ENCODE results near the gene MIER3. TPM values are rescaled to one million over a fixed set of nuclear protein-coding genes. Genes with fewer than 3 reads are reported as not detected.
A peak's percentile ranks its signal among the peaks of the same experiment; 100 is the strongest.

The MIER3 gene
- polyA plus RNA-seq (40.8 and 51.8 TPM in 2 replicates), polyA minus RNA-seq (87.6 and 104 TPM in 2 replicates)

- H4K20me1 ChIP-seq (ENCODE audit: insufficient read depth), result no peaks in the 10 kb centered on the region
- peak; percentile 13 for TF ChIP-seq REST (IDR thresholded peaks at IDR 0.05; ENCODE audit: borderline replicate concordance)
- no peak for TF ChIP-seq EP300 (conservative IDR thresholded peaks at IDR 0.05; ENCODE audit: poor library complexity, severe bottlenecking)
- peak; percentile 76 for TF ChIP-seq POLR2AphosphoS5 (IDR thresholded peaks at IDR 0.05)
- no peak for TF ChIP-seq MXI1 (conservative IDR thresholded peaks at IDR 0.05; ENCODE audit: poor library complexity, severe bottlenecking)
- TF ChIP-seq SMC3 (conservative IDR thresholded peaks at IDR 0.05; ENCODE audit: poor library complexity), result peak; percentile 31
- no peaks in the 10 kb centered on the region for H3F3A ChIP-seq (ENCODE audit: insufficient read depth, low read length, poor library complexity, severe bottlenecking)
- H3K9ac ChIP-seq (ENCODE audit: low read length), result peak within 1 kb of the TSS; percentile 73
- peak within 1 kb of the TSS; percentile 68 for H3K4me2 ChIP-seq (ENCODE audit: low read length)
- H3K4me3 ChIP-seq (ENCODE audit: low read length), result peak within 1 kb of the TSS; percentile 85
- H3K9me2 ChIP-seq (ENCODE audit: insufficient read depth, low read length), result no peaks in the 10 kb centered on the region
- peak within 1 kb of the TSS; percentile 65 for H2AFZ ChIP-seq (ENCODE audit: low read depth, low read length)
- no peaks in the 10 kb centered on the region for H3K27me3 ChIP-seq (ENCODE audit: insufficient read depth, low read depth, low read length)
- no peaks in the 10 kb centered on the region for H3K36me3 ChIP-seq (ENCODE audit: insufficient read depth, low read length)
- H3K79me2 ChIP-seq (replicated peaks; ENCODE audit: insufficient read depth, low read length), result peaks cover 23% of the 10 kb centered on the region
- no peaks in the 10 kb centered on the region for H3K9me3 ChIP-seq (ENCODE audit: low read length)
- peak within 1 kb of the TSS; percentile 57 for H3K27ac ChIP-seq (ENCODE audit: low read length)
Observed at GRCh38 chr5:56951946-56952691, at the start of gene MIER3. Gene MIER3, minus strand, starts transcription at chr5:56952123. Its CDS starts 21 bp downstream, at chr5:56952102.

- Histone ChIP-seq H3K9ac (ENCODE audit: low read length) (no peak overlapping the region), H3K36me3 (ENCODE audit: insufficient read depth, low read length) (no peaks in the 10 kb centered on the region), H3F3A (ENCODE audit: insufficient read depth, low read length, poor library complexity, severe bottlenecking) (no peaks in the 10 kb centered on the region), H3K9me3 (ENCODE audit: low read length) (no peaks in the 10 kb centered on the region), H3K9me2 (ENCODE audit: insufficient read depth, low read length) (no peaks in the 10 kb centered on the region), H2AFZ (ENCODE audit: low read depth, low read length) (no peak overlapping the region), H3K4me2 (ENCODE audit: low read length) (no peak overlapping the region), H3K27ac (ENCODE audit: low read length) (no peak overlapping the region), H3K27me3 (ENCODE audit: insufficient read depth, low read depth, low read length) (no peaks in the 10 kb centered on the region), H4K20me1 (ENCODE audit: insufficient read depth) (no peaks in the 10 kb centered on the region), H3K79me2 (replicated peaks; ENCODE audit: insufficient read depth, low read length) (no peaks in the 10 kb centered on the region), H3K4me3 (ENCODE audit: low read length) (no peak overlapping the region)
- TF ChIP-seq SMC3 (conservative IDR thresholded peaks at IDR 0.05; ENCODE audit: poor library complexity) (no peak), CTCF (IDR thresholded peaks at IDR 0.05; ENCODE audit: poor library complexity, severe bottlenecking) (no peak), POLR2AphosphoS5 (IDR thresholded peaks at IDR 0.05) (no peak), TAF1 (IDR thresholded peaks at IDR 0.05; ENCODE audit: low read depth) (no peak), RAD21 (conservative IDR thresholded peaks at IDR 0.05) (no peak)
Observed at GRCh38 chr5:56995596-56995995, 43.7 kb upstream of the MIER3 start.
